Esophagus muscularis mucosa (tissue), 4 donors: Measurements from ENCODE around the gene PRPF40B.

Experiments
- EP300 ChIP-seq: sonication (generic); formaldehyde crosslinking; IDR thresholded peaks from one replicate; pipeline ENCODE4 v1.6.1; 2017; ENCODE audit warnings: antibody characterized with exemption
- POLR2A ChIP-seq: fragments of 450-650 bp; IDR thresholded peaks from one replicate; pipeline ENCODE4 v1.6.1; 2017; ENCODE audit warnings: antibody characterized with exemption, moderate library complexity, mild to moderate bottlenecking, low read depth
- POLR2AphosphoS5 ChIP-seq, 2 donors: sonication (generic); formaldehyde crosslinking; IDR thresholded peaks; one replicate each; pipeline ENCODE4 v1.6.1; 2017; ENCODE audit warnings: antibody characterized with exemption in 2 of 2
- TF ChIP-seq, protein P1 (sequence below), 3 experiments: fragments of 200-600 bp in 2 of 3; fragments of 450-650 bp in 1 of 3; sonication (generic) in 2 of 3; IDR thresholded peaks; one replicate each; pipeline ENCODE4 v1.5.1; 2017 to 2019; ENCODE audit warnings: antibody characterized with exemption in 3 of 3, mild to moderate bottlenecking in 2 of 3, moderate library complexity in 1 of 3

DNA sequence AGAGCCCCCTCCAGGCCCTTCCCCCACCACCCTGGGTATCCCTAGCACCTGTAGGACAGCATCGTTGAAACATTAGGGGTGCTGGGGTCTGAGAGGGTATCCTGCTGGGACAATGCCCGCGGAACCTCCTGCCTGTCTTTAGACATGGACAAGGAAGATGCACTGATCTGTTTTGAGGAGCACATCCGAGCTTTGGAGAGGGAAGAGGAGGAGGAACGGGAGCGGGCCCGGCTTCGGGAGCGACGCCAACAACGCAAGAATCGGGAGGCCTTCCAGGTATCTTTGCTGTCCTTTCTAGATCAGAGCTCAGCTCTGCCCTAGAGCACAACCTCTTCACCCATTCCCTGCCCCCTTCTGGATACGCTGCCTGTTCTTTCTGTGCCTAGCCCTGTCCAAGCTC lies 13.2 kb downstream of the PRPF40B start:
- TF ChIP-seq POLR2A (no peak), POLR2AphosphoS5 (IDR thresholded peaks at IDR 0.05) (no peak), EP300 (no peak)
- TF ChIP-seq, protein P1, sequence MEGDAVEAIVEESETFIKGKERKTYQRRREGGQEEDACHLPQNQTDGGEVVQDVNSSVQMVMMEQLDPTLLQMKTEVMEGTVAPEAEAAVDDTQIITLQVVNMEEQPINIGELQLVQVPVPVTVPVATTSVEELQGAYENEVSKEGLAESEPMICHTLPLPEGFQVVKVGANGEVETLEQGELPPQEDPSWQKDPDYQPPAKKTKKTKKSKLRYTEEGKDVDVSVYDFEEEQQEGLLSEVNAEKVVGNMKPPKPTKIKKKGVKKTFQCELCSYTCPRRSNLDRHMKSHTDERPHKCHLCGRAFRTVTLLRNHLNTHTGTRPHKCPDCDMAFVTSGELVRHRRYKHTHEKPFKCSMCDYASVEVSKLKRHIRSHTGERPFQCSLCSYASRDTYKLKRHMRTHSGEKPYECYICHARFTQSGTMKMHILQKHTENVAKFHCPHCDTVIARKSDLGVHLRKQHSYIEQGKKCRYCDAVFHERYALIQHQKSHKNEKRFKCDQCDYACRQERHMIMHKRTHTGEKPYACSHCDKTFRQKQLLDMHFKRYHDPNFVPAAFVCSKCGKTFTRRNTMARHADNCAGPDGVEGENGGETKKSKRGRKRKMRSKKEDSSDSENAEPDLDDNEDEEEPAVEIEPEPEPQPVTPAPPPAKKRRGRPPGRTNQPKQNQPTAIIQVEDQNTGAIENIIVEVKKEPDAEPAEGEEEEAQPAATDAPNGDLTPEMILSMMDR (IDR thresholded peaks at IDR 0.05) = no peak
